Left lung (tissue), 10 donors: Measurements from ENCODE around the gene PHACTR2. TPM values are rescaled to one million over a fixed set of nuclear protein-coding genes. Genes with fewer than 3 reads are reported as not detected.
A peak's percentile ranks its signal among the peaks of the same experiment; 100 is the strongest.

ENCODE experiments used
- ATAC-seq: fragments of 200-7000 bp; cut with Tn5 transposase; one replicate; pipeline ENCODE4 v1.9.1; 2020; ENCODE audit warnings: moderate library complexity
- DNase-seq, 4 donors: peaks; one replicate each; pipeline ENCODE4 v3.0.0-alpha.2; 2013 to 2020
- H3K27ac ChIP-seq, 2 donors: fragments of 200-600 bp; sonication (generic) in 1 of 2; one replicate each; pipeline versions ENCODE4 v1.5.0 to v1.8.0; 2020 to 2021
- H3K27me3 ChIP-seq, 2 donors: fragments of 200-600 bp; sonication (generic) in 1 of 2; one replicate each; pipeline versions ENCODE4 v1.5.0 to v1.8.0; 2020 to 2021
- H3K36me3 ChIP-seq, 2 donors: fragments of 200-600 bp; sonication (generic) in 1 of 2; one replicate each; pipeline versions ENCODE4 v1.5.0 to v1.8.0; 2020 to 2021
- H3K4me1 ChIP-seq, 2 donors: fragments of 200-600 bp; one replicate each; pipeline ENCODE4 v1.8.0; 2021
- H3K4me3 ChIP-seq, 2 donors: fragments of 200-600 bp; sonication (generic) in 1 of 2; one replicate each; pipeline versions ENCODE4 v1.5.0 to v1.8.0; 2020 to 2021; ENCODE audit warnings: mild to moderate bottlenecking in 1 of 2
- H3K9me3 ChIP-seq, 2 donors: fragments of 200-600 bp; sonication (generic) in 1 of 2; one replicate each; pipeline versions ENCODE4 v1.5.0 to v1.8.0; 2020 to 2021
- CTCF ChIP-seq, 2 donors: fragments of 200-600 bp; sonication (generic) in 1 of 2; IDR thresholded peaks; one replicate each; pipeline versions ENCODE4 v1.5.0 to v1.8.0; 2021; ENCODE audit warnings: antibody characterized with exemption in 2 of 2
- intact Hi-C, 2 donors: fragments of 100-400 bp; cut with DNase I; formaldehyde crosslinking; loops; one replicate each; pipeline versions ENCODE4 v1.11.2 to v1.14.2; 2022
- polyA plus RNA-seq, 6 donors: library from polyadenylated mRNA; unstranded; fragments of 120-200 nt; gene quantifications; one replicate each; pipeline ENCODE4 v1.2.1, GENCODE V29; 2013; ENCODE audit not compliant: insufficient read length in 6 of 6
- total RNA-seq, 2 donors: library from RNA; stranded (reverse); fragmentation: NEBNext Ultra II Directional; extraction: Animal tissue kit (Norgen Biotek cat#: 25700); gene quantifications; one replicate each; pipeline ENCODE4 v1.2.1, GENCODE V29; 2021
- donor health status: DM: no; HTN: yes; CAD: no.
- donor health status: DM: no; HTN: no; CAD: no.

PHACTR2 gene
- total and polyA plus RNA-seq, 8 donors = 43.7 to 71.1 (median 49.8) TPM

- Histone ChIP-seq H3K36me3 (peaks cover 0 to 6% of the 10 kb centered on the region in 2 donors), H3K27me3 (no peaks in the 10 kb centered on the region), H3K9me3 (peaks cover 0 to 10% of the 10 kb centered on the region in 2 donors), H3K4me3 (no peak overlapping the region), H3K4me1 (peaks cover 0 to 30% of the 10 kb centered on the region in 2 donors), H3K27ac (no peak overlapping the region)
- TF ChIP-seq CTCF (IDR thresholded peaks at IDR 0.05) = no peak
- no peak for DNase-seq
- ATAC-seq = no peak
- intact Hi-C loops = no loop called here
Observed at GRCh38 chr6:143802833-143803565, 125.2 kb downstream of the PHACTR2 start.

GRCh38 chr6:143803769-143804568, 126.2 kb downstream of the PHACTR2 start:
- no peak for TF ChIP-seq CTCF (IDR thresholded peaks at IDR 0.05)
- peaks cover 0 to 9% of the 10 kb centered on the region in 2 donors for H3K9me3 ChIP-seq
- H3K4me1 ChIP-seq = peaks cover 0 to 34% of the 10 kb centered on the region in 2 donors
- no peaks in the 10 kb centered on the region for H3K27me3 ChIP-seq
- intact Hi-C loops = no loop called here
- no peaks in the 10 kb centered on the region for H3K36me3 ChIP-seq
- no peak overlapping the region for H3K27ac ChIP-seq
- H3K4me3 ChIP-seq = no peak overlapping the region
- no peak for DNase-seq
- no peak for ATAC-seq

- H3K9me3 ChIP-seq = peaks cover 0 to 5% of the 10 kb centered on the region in 2 donors
- no peaks in the 10 kb centered on the region for H3K27me3 ChIP-seq
- ATAC-seq (no peak), DNase-seq (no peak)
- H3K36me3 ChIP-seq = no peaks in the 10 kb centered on the region
- intact Hi-C loops = no loop called here
- TF ChIP-seq CTCF (IDR thresholded peaks at IDR 0.05) = no peak
- H3K27ac ChIP-seq = no peak overlapping the region
- no peak overlapping the region for H3K4me3 ChIP-seq
- peaks cover 0 to 34% of the 10 kb centered on the region in 2 donors for H3K4me1 ChIP-seq
Observed at GRCh38 chr6:143804835-143805239, 127.1 kb downstream of the PHACTR2 start.

- intact Hi-C loops = no loop called here
- no peaks in the 10 kb centered on the region for H3K36me3 ChIP-seq
- H3K9me3 ChIP-seq = no peaks in the 10 kb centered on the region
- H3K27me3 ChIP-seq = no peaks in the 10 kb centered on the region
- peaks cover 0 to 34% of the 10 kb centered on the region in 2 donors for H3K4me1 ChIP-seq
- TF ChIP-seq CTCF (IDR thresholded peaks at IDR 0.05) = no peak
- peak in 1 of 4 donors; percentile 63 for DNase-seq
- no peak overlapping the region for H3K4me3 ChIP-seq
- peak; percentile 65 for ATAC-seq
- peak overlapping the region; percentile 47 to 73 for H3K27ac ChIP-seq
Observed at GRCh38 chr6:143806282-143807102, 128.7 kb downstream of the PHACTR2 start.
